Sigmoid colon (tissue), 7 donors: ENCODE data around the gene GPR26. TPM values are rescaled to one million over a fixed set of nuclear protein-coding genes. Genes with fewer than 3 reads are reported as not detected.

Experiments
- DNase-seq: peaks from one replicate; pipeline ENCODE4 v3.0.0-alpha.2; 2019
- H3K27ac ChIP-seq, 4 donors: fragments of 200-600 bp; sonication (generic); one replicate each; pipeline ENCODE4 v1.5.1; 2016 to 2019; ENCODE audit warnings: mild to moderate bottlenecking in 1 of 4
- H3K27me3 ChIP-seq, 3 donors: fragments of 200-600 bp; sonication (generic); one replicate each; pipeline ENCODE4 v1.5.1; 2019; ENCODE audit warnings: mild to moderate bottlenecking in 1 of 3
- H3K36me3 ChIP-seq, 4 donors: fragments of 200-600 bp; sonication (generic); one replicate each; pipeline ENCODE4 v1.5.1; 2016 to 2019
- H3K4me1 ChIP-seq, 4 donors: fragments of 200-600 bp; sonication (generic); one replicate each; pipeline ENCODE4 v1.5.1; 2017 to 2019
- H3K4me3 ChIP-seq, 4 donors: fragments of 200-600 bp; sonication (generic); one replicate each; pipeline ENCODE4 v1.5.1; 2017 to 2019; ENCODE audit warnings: mild to moderate bottlenecking in 2 of 4, moderate library complexity in 1 of 4
- H3K9me3 ChIP-seq, 4 donors: fragments of 200-600 bp in 3 of 4; sonication (generic) in 3 of 4; one replicate each; pipeline versions ENCODE4 v1.5.1 to v1.6.1; 2013 to 2019
- CTCF ChIP-seq, 4 experiments: fragments of 450-650 bp in 3 of 4; fragments of 200-600 bp in 1 of 4; IDR thresholded peaks; one replicate each; pipeline ENCODE4 v1.5.1; 2016 to 2019; ENCODE audit warnings: antibody characterized with exemption in 4 of 4, mild to moderate bottlenecking in 3 of 4, moderate library complexity in 2 of 4
- EP300 ChIP-seq, 4 donors: sonication (generic); formaldehyde crosslinking; IDR thresholded peaks; one replicate each; pipeline ENCODE4 v1.6.1; 2017; ENCODE audit warnings: antibody characterized with exemption in 4 of 4
- POLR2A ChIP-seq, 2 donors: fragments of 450-650 bp; IDR thresholded peaks; one replicate each; pipeline ENCODE4 v1.6.1; 2016; ENCODE audit warnings: antibody characterized with exemption in 2 of 2, mild to moderate bottlenecking in 2 of 2, moderate library complexity in 2 of 2
- POLR2AphosphoS5 ChIP-seq, 4 donors: sonication (generic); formaldehyde crosslinking; IDR thresholded peaks; one replicate each; pipeline ENCODE4 v1.6.1; 2017; ENCODE audit warnings: antibody characterized with exemption in 4 of 4
- WGBS, 2 donors: extraction: QIAGEN DNeasy Blood & Tissue Kit; methylation state at CpG; one replicate each; pipeline ENCODE4 v1.1.7; 2013; 5-methylcytosine and 5-hydroxymethylcytosine counted together
- intact Hi-C: fragments of 100-400 bp; cut with DNase I; formaldehyde crosslinking; loops from one replicate; pipeline ENCODE4 v1.15.1; 2023
- polyA plus RNA-seq, 3 donors: library from polyadenylated mRNA; stranded (reverse); fragments of 200-250 nt; gene quantifications; one replicate each; pipeline ENCODE4 v1.2.3, GENCODE V29; 2013
- total RNA-seq, 4 donors: library from RNA; depleted of rRNA; stranded (reverse); fragments of >200 nt; gene quantifications; one replicate each; pipeline ENCODE4 v1.1.0, GENCODE V29; 2016
- donor health status: healthy with polysubstance abuse.
- donor health status: Bipolar disorder and iron deficiency.
- donor health status: healthy.

The GPR26 gene
- total and polyA plus RNA-seq, 7 donors = not detected

- TF ChIP-seq POLR2A (IDR thresholded peaks at IDR 0.05) = no peak
- TF ChIP-seq CTCF (IDR thresholded peaks at IDR 0.05) = no peak
- no peak for TF ChIP-seq POLR2AphosphoS5 (IDR thresholded peaks at IDR 0.05)
- TF ChIP-seq EP300 (IDR thresholded peaks at IDR 0.05) = no peak
- Histone ChIP-seq H3K4me3 (no peak overlapping the region), H3K27ac (no peak overlapping the region), H3K36me3 (no peaks in the 10 kb centered on the region), H3K4me1 (no peaks in the 10 kb centered on the region), H3K27me3 (no peaks in the 10 kb centered on the region), H3K9me3 (no peaks in the 10 kb centered on the region)
- no peak for DNase-seq
- intact Hi-C loops = no loop called here
- 77 to 87% methylated on average over 8 of the region's 8 CpGs for WGBS, 2 donors
Measured at GRCh38 chr10:123683865-123684264, 17.7 kb downstream of the GPR26 start.

- intact Hi-C loops = no loop called here
- TF ChIP-seq POLR2AphosphoS5 (IDR thresholded peaks at IDR 0.05) (no peak), POLR2A (IDR thresholded peaks at IDR 0.05) (no peak), EP300 (IDR thresholded peaks at IDR 0.05) (no peak), CTCF (IDR thresholded peaks at IDR 0.05) (no peak)
- no peaks in the 10 kb centered on the region for H3K9me3 ChIP-seq
- no peak overlapping the region for H3K4me3 ChIP-seq
- WGBS, 2 donors = 82 to 83% methylated on average over 12 of the region's 12 CpGs
- H3K4me1 ChIP-seq = no peaks in the 10 kb centered on the region
- H3K36me3 ChIP-seq = no peaks in the 10 kb centered on the region
- no peak for DNase-seq
- H3K27me3 ChIP-seq = no peaks in the 10 kb centered on the region
- no peak overlapping the region for H3K27ac ChIP-seq
Measured at GRCh38 chr10:123685260-123685659, 19.1 kb downstream of the GPR26 start.

- H3K4me3 ChIP-seq = no peak overlapping the region
- H3K9me3 ChIP-seq = no peaks in the 10 kb centered on the region
- TF ChIP-seq EP300 (IDR thresholded peaks at IDR 0.05) = no peak
- TF ChIP-seq POLR2AphosphoS5 (IDR thresholded peaks at IDR 0.05) = no peak
- TF ChIP-seq CTCF (IDR thresholded peaks at IDR 0.05) = no peak
- no peak for TF ChIP-seq POLR2A (IDR thresholded peaks at IDR 0.05)
- no peaks in the 10 kb centered on the region for H3K36me3 ChIP-seq
- no peaks in the 10 kb centered on the region for H3K4me1 ChIP-seq
- no peak for DNase-seq
- WGBS, 2 donors = 70 to 81% methylated on average over 13 of the region's 13 CpGs
- intact Hi-C loops = no loop called here
- H3K27ac ChIP-seq = no peak overlapping the region
- no peaks in the 10 kb centered on the region for H3K27me3 ChIP-seq
Measured at GRCh38 chr10:123687758-123688157, 21.6 kb downstream of the GPR26 start.

- Histone ChIP-seq H3K36me3 (no peaks in the 10 kb centered on the region), H3K9me3 (no peaks in the 10 kb centered on the region), H3K4me3 (no peak overlapping the region), H3K27me3 (no peaks in the 10 kb centered on the region), H3K4me1 (no peaks in the 10 kb centered on the region), H3K27ac (no peak overlapping the region)
- no peak for DNase-seq
- WGBS, 2 donors = 81 to 88% methylated on average over 2 of the region's 2 CpGs
- intact Hi-C loops = no loop called here
- no peak for TF ChIP-seq POLR2AphosphoS5 (IDR thresholded peaks at IDR 0.05)
- TF ChIP-seq CTCF (IDR thresholded peaks at IDR 0.05) = no peak
- TF ChIP-seq EP300 (IDR thresholded peaks at IDR 0.05) = no peak
- TF ChIP-seq POLR2A (IDR thresholded peaks at IDR 0.05) = no peak
Measured at GRCh38 chr10:123689880-123690279, 23.7 kb downstream of the GPR26 start.

- no peaks in the 10 kb centered on the region for H3K27me3 ChIP-seq
- H3K4me1 ChIP-seq = no peaks in the 10 kb centered on the region
- DNase-seq = no peak
- H3K36me3 ChIP-seq = peaks cover 0 to 3% (median 0%) of the 10 kb centered on the region in 4 donors
- 70 to 74% methylated on average over 6 of the region's 6 CpGs for WGBS, 2 donors
- TF ChIP-seq POLR2A (IDR thresholded peaks at IDR 0.05) = no peak
- TF ChIP-seq POLR2AphosphoS5 (IDR thresholded peaks at IDR 0.05) = no peak
- no peak for TF ChIP-seq EP300 (IDR thresholded peaks at IDR 0.05)
- no peak for TF ChIP-seq CTCF (IDR thresholded peaks at IDR 0.05)
- no peaks in the 10 kb centered on the region for H3K9me3 ChIP-seq
- intact Hi-C loops = no loop called here
- no peak overlapping the region for H3K27ac ChIP-seq
- no peak overlapping the region for H3K4me3 ChIP-seq
Measured at GRCh38 chr10:123703195-123703790, 37.1 kb downstream of the GPR26 start.
